HG03354 (cell line): ENCODE results near the gene NR1D2.
"Not testable (repeated sequence)": the region's sequence is repeated elsewhere in the genome, so short reads cannot be mapped to it uniquely, and the experiment has no call there.

ENCODE experiments used
- ATAC-seq: cut with Tn5 transposase; IDR thresholded peaks from one replicate; pipeline ENCODE4 v1.9.1; 2021; ENCODE audit warnings: mild to moderate bottlenecking; ENCODE audit not compliant: unreplicated experiment, poor library complexity, severe bottlenecking

The NR1D2 gene

GRCh38 chr3:23996095-23996524 is 51.0 kb downstream of the NR1D2 start:
- ATAC-seq: no peak

- peak; percentile 77 for ATAC-seq
Measured at GRCh38 chr3:23999012-23999641, 54.0 kb downstream of the NR1D2 start.

- no peak for ATAC-seq
Measured at GRCh38 chr3:24002129-24002528, 57.0 kb downstream of the NR1D2 start.

DNA sequence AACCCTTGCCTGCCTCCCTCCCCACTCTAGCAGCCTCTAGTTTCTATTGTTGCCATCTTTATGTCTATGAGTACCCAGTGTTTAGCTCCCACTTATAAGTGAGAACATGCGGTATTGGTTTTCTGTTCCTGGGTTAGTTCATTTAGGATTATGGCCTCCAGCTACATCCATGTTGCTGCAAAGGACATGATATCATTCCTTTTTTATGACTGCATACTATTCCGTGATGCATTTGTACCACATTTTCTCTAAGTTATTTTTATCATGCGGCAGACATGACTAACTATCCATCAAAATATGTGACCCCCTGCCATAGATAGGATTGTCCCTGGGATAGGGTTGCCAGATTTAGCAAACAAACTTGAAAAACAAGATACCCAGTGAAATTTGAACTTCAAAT is 58.4 kb downstream of the NR1D2 start:
- ATAC-seq: no peak

GRCh38 chr3:24004171-24004938 is 59.3 kb downstream of the NR1D2 start:
- ATAC-seq: peak; percentile 85

GRCh38 chr3:24005669-24006068 is 60.6 kb downstream of the NR1D2 start:
- ATAC-seq: no peak

DNA sequence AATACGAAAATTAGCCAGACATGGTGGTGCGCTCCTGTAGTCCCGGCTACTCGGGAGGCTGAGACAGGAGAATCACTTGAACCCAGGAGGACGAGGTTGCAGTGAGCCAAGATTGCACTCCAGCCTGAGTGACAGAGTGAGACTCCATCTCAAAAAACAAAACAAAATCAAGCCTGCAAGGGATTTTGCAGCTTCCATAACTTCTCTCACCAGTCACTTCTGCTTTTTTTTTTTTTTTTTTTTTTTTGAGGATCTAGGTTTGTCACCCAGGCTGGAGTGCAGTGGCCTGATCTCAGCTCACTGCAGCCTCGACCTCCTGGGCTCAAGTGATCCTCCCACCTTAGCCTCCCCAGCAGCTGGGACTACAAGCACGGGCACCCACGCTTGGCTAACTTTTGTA is 65.7 kb downstream of the NR1D2 start:
- ATAC-seq: not testable (repeated sequence)

- ATAC-seq: no peak
Measured at GRCh38 chr3:24012589-24013269, 67.6 kb downstream of the NR1D2 start.

GRCh38 chr3:24017305-24017704 is 72.2 kb downstream of the NR1D2 start:
- no peak for ATAC-seq

DNA sequence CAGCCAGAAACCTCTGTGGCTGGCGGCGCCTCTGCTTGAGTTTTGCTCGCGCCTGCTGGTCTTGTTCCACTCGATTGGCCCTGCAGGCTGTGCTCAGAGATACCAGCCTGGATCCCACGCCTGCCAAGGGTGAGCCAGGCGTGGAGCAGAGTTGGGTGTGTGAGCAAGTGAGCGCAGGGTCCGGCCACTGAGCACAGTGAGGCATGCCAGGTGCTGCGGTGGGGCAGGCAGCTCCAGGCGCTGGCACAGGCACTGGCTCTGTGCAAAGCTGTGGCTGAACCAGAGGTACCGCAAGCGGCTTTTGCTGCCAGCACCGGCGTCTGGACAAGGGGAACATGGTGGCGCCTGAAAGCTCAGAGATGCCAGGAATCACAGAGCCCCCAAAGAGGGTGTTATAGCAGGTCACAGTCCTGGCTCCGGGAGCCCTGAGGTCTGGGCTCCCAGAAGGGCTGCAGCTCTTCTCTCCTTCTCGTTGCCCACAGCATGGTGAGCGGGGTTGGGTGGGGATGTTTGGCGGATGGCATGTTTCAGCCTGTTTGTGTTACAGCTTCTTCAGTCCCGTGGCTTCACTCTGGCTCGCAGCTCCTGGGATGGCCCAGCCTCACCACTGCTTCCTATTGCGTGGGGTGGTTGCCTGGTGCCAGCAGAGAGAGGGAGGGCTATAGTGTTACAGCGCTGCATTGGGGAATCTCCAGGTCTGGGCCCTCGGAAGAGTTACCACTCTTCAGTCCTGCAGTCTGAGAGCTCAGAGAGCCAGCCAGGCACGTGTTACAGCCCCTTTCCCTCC is 73.9 kb downstream of the NR1D2 start:
- ATAC-seq: no peak

- no peak for ATAC-seq
Measured at GRCh38 chr3:24019585-24019984, 74.5 kb downstream of the NR1D2 start.

- ATAC-seq: no peak
Measured at GRCh38 chr3:24020036-24020691, 75.1 kb downstream of the NR1D2 start.

DNA sequence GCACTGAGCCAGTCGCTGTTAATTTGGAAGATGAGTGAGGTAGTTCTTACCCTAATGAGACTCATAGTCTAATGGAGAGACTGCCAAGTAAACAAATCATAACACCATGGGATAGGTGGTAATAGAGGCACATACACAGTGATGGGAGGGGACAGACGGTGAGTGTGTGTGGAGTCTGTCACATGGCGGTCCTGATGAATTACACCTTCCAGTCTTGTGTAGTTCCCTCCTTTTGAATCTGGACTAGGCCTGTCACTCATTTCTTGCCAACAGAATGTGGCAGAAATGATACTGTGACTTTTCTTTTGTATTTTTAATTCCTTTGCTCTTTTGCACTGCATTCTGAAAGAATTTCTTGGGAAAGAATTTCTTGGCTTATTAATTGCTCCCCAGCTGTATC is 78.1 kb downstream of the NR1D2 start:
- ATAC-seq: no peak

GRCh38 chr3:24025805-24026204 is 80.7 kb downstream of the NR1D2 start:
- ATAC-seq: no peak

- not testable (repeated sequence) for ATAC-seq
Measured at GRCh38 chr3:24026665-24027064, 81.6 kb downstream of the NR1D2 start.

- ATAC-seq: no peak
Measured at GRCh38 chr3:24027946-24028345, 82.9 kb downstream of the NR1D2 start.
